A549 (cell line): Measurements from ENCODE around the gene PPP1R14D.

ENCODE experiments used
- BHLHE40 ChIP-seq: IDR thresholded peaks from 2 replicates; pipeline ENCODE4 v1.6.1; 2012; ENCODE audit warnings: low read depth, low read length, inconsistent platforms
- NPAS2 ChIP-seq: fragments of 250-450 bp; sonication (Bioruptor Pico); IDR thresholded peaks from 2 replicates; pipeline ENCODE4 v1.8.0; 2022; ENCODE audit warnings: mild to moderate bottlenecking, moderate library complexity, borderline replicate concordance
- RCOR1 ChIP-seq: fragments of 150-350 bp; IDR thresholded peaks from 2 replicates; pipeline ENCODE4 v1.6.1; 2014; ENCODE audit warnings: antibody characterized with exemption, low read length, low read depth
- TF ChIP-seq, protein P1 (sequence below): fragments of >200 bp; sonication (Bioruptor Twin); formaldehyde crosslinking; IDR thresholded peaks from 3 replicates; pipeline ENCODE4 v1.5.1; 2016
- TF ChIP-seq, protein P2 (sequence below): IDR thresholded peaks from 2 replicates; pipeline ENCODE4 v1.6.1; 2012

GRCh38 chr15:40769274-40770146, 59.0 kb downstream of the PPP1R14D start, which contains the start of gene C15orf62:
- TF ChIP-seq RCOR1 (no peak), BHLHE40 (no peak), NPAS2 (CRISPR knock-in tag) (no peak)
- TF ChIP-seq, protein P1, sequence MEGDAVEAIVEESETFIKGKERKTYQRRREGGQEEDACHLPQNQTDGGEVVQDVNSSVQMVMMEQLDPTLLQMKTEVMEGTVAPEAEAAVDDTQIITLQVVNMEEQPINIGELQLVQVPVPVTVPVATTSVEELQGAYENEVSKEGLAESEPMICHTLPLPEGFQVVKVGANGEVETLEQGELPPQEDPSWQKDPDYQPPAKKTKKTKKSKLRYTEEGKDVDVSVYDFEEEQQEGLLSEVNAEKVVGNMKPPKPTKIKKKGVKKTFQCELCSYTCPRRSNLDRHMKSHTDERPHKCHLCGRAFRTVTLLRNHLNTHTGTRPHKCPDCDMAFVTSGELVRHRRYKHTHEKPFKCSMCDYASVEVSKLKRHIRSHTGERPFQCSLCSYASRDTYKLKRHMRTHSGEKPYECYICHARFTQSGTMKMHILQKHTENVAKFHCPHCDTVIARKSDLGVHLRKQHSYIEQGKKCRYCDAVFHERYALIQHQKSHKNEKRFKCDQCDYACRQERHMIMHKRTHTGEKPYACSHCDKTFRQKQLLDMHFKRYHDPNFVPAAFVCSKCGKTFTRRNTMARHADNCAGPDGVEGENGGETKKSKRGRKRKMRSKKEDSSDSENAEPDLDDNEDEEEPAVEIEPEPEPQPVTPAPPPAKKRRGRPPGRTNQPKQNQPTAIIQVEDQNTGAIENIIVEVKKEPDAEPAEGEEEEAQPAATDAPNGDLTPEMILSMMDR: no peak
- TF ChIP-seq, protein P2, sequence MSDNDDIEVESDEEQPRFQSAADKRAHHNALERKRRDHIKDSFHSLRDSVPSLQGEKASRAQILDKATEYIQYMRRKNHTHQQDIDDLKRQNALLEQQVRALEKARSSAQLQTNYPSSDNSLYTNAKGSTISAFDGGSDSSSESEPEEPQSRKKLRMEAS: no peak
